Activated gamma-delta T cell treated with Interleukin-2 at 50 U/mL for 16 hours (primary cell): ENCODE results near the gene TNRC6C.

Experiments
- DNase-seq: peaks from one replicate; pipeline ENCODE4 v3.0.0-alpha.2; 2020

The TNRC6C gene

DNA sequence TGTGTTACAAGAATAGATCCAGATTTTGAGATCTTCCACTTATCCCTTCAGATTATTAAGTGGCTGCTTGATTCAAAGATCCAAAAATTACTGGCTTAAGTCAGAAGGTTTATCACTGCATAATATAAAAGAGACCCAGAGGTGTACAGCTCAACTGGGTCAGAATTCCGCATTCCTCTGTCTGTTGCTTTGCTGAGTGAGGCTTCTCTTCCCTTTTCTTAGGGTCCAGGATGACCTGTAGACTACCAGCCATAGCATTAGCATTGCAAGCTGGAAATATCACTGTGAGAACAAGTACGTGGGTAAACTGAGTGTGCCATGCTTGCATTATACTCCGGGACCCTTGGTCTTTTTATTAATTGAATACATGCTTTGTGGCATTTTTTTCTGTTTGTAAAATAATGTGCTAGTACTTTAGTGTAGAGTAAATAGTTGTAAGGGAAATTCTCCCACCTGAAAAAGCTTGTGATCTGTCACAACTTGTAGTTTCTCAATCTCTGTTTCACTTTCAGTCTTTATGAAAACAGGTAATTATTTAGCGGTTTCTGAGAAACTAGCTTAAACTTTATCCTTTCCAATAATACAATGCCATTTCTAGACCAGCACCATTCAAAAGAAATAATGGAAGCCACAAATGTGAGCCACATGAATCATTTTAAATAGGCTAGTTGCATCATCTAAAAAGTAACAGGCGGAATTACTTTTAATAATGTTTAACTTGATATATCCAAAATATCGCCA is 61.6 kb downstream of the TNRC6C start:
- DNase-seq: no peak

DNA sequence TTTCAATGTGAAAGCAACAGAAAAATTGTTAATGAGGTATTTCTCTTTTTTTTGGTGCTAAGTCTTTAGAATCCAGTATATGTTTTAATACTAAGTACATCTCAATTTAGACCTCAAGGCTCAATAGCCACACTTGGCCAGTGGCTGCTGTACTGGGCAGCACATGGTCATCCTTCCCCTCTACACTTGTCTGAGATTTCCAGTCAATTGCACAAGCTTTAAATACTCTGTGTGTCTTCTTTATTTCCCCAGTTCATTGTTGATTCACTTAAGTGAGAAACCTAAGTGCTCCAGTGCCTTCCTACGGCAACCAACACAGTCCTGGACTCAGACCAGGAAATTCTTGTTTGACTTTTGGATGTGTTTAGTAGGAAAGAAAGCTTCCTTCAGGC is 62.2 kb downstream of the TNRC6C start:
- no peak for DNase-seq

DNA sequence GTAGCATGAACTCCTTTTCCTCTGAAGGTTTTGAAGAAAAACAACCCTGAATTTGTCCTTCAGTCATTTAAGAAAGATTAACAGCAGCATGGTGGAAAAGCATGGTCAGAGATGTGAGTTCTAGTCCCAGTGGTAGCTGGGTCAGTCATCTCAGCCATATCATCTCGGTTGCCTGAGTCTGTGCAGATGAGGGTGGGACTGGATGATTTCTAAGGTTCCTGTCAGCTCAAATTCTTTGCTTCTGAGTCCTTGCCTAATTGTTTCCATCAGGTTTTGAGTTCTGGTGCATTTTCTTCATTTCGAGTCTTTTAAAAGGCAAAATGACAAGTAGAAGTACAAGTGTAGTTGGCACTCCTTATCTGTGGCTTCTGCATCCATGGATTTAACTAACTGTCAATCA is 63.9 kb downstream of the TNRC6C start:
- DNase-seq: no peak

DNA sequence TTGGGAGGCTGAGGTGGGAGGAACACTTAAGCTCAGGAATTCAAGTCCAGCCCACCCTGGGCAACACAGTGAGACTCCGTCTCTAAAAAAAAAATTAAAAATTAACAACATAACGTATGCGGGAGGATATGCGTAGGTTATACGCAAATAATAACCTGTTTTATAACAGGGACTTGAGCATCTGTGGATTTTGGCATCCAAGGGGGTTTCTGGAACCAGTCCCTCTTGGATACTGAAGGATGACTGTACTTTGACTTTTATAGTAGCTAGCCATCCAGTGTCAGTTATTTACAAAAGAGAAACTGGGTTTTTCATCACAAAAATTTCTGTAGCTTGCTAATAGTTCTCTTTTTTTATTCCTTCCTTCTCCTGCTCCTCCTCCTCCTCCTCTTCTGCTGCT is 64.5 kb downstream of the TNRC6C start:
- DNase-seq: no peak

DNA sequence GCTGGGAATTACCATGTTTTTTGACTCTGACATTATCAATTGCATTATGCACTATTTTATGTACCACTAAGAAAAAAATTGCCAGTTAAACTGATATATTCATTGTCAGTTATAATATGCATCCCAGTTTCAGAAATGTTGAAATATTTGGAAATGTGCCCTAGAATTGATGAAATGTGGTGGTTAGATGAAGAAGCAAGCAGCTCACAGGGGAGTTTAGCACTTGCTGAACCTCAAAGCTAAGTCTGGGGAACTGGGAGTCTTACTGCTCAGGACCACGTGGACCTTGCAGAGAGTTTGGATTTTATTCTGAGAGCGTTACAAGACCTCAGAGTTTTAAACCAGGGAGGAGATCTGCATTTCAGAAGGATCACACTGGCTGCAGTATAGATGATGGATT is 67.9 kb downstream of the TNRC6C start:
- no peak for DNase-seq

DNA sequence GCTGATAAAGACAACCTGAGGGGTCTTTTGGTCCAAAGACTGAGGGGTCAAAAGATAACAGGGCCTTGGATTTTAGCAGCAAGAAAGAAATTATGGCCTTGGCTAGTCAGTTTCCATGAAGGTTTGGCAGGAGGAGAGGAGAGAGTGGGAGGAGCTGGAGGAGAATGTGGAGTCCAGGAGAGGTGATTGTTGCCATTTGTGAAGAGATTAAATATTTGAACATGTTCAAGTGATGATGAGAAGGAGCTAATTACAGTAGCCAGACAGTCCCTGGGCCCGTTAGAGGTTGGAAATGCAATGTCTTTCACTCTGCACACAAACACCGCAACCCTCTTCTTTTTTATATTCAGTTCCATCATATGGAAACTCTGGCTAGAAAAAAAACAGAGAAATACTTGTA is 68.6 kb downstream of the TNRC6C start:
- no peak for DNase-seq

DNA sequence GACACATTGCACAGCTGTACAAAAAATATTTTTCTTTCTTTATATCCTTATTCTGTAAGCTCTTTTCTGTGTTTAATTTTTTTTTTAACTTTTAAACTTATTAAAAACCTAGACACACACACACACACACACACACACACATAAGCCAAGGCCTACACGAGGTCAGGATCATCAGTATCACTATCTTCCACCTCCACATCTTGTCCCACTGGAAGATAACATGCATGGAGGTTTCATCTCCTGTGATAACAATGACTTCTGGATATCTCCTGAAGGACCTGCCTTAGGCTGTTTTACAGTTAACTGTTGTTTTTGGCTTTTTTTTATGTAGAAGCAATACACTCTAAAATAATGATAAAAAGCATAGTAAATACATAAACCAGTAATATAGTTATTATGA is 71.2 kb downstream of the TNRC6C start:
- no peak for DNase-seq

DNA sequence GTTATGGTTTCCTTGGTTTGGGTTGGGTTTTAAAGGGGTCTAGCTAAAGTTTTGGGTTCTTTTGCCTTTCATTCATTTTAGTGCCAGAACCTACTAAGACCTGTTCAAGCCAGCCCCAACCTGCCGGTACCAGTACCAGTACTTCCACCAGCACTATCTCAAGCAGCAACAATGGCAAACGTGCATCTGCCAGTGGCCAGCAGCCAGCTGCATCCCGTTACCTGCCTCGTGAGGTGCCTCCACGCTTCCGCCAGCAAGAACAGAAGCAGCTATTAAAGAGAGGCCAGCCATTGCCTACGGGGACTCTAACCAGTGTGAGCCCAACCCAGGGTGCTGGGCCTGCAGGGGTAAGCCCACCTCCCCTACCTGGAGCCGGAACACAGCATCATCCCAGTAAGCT is 72.9 kb downstream of the TNRC6C start:
- DNase-seq: no peak

DNA sequence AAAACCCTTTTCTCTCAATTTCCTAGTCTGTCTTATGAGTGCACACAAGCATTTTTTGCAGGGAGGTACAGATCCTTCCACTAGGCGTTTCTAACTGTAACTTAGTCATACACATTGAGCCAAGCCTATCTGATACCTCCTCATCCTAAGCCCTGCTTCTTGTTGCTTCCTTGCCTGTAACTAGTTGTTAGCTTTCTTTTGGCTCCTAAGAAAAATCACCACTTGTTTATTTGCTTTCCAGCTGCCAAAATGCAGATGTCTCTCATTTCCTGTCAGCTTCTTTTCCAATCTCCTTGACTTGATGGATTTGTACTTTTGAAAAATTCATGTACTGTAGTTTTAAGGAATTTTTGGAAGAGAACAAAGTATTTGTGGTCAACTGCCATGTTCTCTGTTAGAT is 73.7 kb downstream of the TNRC6C start:
- DNase-seq: no peak

DNA sequence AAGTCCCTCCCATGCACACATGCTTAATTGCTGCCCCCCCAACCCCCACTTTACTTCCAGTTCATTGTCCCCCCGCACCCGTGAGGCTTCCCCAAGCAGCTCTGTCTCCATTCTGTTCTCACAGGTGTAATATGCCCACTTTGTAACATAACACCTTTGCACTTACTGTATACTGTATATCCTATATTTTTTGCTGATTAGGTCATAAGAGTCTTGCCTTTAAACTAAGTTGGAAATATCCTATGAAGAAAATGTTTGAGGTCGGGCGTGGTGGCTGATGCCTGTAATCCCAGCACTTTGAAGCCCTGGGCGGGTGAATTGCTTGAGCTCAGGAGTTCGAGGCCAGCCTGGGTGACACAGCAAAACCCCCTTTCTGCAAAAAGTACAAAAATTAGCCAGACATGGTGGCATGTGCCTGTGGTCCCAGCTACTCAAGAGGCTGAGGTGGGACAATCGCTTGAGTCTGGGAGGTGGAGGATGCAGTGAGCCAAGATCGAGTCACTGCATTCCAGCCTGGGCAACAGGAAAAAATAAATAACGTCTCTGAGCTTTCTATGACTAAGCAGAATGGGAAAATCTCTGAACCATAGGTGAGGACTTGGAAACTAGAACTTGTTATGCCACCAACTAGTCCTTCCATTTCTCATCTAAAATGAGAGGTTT is 76.1 kb downstream of the TNRC6C start:
- DNase-seq: no peak

DNA sequence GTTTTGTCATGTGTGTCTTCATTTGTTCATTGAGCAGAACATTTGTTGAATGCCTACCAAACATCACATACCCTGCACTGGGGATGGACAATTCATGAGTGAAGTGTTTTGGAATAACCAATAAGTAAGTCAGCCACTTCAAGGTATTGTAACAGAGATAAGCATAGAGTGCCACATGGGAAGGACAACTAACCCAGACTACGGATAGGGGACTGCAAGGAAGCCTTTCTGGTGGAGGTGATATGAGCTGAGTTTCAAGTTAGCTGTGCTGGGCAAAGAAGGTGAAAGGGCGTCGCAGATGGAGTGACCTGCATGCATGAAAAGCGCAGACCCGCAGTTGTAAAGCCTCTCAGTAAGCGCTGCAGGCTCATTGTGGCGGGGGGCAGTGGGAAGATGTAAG is 78.8 kb downstream of the TNRC6C start:
- no peak for DNase-seq

DNA sequence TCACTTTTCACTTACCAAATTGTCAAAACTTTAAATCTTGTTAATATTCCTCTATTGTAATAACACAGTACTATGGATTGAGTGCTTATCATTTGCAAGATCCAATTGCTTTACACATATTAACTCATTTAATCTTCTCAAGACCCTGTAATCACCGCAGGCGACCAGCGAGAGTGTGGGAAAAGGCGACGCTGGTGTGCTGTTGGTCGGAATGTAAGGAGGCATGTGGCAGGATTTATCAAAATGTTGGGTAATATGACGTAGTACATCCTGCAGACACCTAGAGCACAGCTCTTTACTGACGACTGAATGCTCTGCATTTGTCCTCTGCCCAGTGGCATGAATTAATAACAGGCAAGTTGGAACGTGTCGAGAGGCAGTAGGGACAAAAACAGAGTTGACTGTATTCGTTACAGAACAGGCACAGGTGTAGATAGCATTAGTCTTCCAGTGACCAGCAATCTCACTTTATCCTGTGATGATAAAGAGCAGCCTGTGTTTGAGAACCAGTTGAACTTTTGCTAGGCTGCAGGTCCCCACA is 80.3 kb downstream of the TNRC6C start:
- DNase-seq: no peak

DNA sequence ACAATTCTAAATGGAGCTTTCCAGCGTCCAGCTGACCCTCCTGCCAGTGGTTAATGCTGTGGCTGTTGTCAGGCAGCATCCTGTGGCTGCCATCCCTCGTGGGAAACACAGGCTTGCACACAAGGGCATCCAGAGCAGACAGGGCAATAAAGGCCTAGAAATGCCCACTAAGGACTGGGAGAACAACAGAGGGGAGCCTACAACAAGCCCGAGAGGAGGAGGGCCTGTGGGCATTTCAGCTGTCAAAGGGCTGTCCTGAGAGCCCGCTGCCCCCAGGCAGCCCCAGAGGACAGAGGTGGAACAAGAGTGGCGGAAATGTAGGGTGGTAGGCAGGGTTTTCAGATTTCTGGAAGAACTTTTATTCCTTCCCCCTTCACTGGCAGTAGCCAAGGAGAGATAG is 81.1 kb downstream of the TNRC6C start:
- DNase-seq: no peak

DNA sequence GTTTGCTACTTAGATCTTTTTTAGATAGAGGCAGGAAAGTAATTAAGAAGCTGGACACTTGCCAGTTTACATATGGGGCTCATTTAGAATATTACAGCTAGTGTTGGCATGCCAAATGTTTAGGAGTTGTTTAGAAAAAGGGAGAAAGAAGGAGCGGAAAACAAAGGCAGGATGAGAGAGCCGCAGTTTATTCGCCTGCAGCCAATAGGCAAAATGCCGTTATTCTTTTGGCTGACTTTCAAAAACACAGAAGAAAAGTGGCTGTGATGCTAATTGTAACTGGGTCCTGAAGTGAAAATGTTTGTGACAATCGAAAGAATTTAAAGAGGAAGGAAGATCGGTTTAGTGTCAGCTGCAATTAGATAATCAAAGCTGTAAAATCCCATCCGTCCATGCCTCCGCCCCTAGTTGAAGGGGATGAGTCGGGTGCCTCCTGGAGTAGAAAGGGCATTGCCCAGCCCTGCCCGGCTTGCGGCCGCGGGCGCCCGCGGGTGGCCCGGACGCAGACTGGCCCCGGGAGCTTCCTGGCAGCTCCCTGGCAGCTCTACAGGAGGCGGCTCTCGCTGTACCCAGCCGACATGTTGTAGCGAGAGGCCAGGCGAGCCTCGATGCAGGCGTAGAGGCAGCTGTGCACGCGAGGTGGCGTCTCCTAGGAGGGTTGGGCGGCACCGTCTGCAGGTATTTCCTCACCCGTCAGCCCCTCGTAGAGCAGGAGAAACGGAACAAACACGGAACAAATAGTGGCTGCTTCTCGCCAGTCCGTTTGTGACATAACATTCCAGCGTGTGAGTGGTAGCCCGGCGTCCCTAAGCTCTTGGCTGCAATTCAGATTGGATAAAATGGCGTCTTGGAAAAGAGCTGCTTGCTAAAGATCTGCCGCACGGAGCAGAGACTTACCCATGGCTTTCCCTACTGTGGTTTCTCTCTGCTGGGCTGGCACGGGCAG is 82.2 kb downstream of the TNRC6C start:
- DNase-seq: peak; percentile 16

DNA sequence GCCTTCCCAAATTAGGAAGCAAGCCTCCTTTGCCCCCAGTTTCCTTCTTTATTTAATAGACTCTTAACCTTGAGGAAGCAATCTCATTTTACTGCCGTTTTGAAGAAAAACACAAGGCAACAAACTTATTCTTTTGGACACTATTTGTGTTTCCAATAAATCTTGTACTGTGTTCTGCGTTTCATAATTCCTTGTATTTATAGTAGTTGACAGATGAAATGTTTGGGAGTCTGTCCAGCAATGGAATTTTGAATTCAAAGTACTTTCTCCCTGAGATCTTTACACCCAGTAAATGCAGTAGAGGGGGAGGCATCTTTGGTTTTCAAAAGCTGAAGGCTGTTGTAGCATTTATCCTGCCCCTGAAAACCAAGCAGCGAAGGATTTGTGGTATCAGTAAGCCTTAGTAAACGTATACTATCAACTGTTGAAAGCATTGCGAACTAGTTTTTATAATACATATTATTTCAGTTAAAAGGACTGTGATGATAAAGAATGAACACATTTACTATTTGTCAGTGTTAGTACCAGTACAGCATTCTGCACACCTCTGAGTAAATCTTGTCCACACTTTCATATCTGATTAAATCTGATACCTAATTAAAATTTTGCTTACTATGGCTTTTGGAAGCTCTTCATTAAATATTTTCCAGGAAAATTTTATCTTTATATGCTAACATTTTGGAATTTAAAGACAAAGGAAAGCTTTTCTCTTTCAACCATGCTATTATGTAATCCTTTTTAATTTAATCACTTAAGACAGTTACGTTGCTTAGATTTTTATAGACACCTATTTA is 83.1 kb downstream of the TNRC6C start:
- DNase-seq: no peak

DNA sequence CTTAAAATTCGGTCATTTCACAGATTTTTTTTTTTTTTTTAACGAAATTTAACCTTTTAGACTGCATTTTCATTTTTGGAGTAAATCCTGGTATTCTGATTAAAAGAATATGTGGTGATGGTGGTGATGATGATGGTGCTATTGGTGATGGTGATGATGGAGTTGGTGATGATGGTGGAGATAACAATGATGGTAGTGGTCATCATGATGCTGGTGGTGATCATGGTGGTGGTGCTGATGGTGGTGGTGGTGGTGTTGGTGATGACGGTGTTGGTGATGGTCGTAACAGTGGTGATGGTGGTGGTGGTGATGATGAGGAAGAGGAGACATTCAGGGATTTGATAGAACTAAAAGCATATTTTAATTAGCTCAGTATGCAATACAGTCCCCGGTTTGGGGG is 84.0 kb downstream of the TNRC6C start:
- no peak for DNase-seq

DNA sequence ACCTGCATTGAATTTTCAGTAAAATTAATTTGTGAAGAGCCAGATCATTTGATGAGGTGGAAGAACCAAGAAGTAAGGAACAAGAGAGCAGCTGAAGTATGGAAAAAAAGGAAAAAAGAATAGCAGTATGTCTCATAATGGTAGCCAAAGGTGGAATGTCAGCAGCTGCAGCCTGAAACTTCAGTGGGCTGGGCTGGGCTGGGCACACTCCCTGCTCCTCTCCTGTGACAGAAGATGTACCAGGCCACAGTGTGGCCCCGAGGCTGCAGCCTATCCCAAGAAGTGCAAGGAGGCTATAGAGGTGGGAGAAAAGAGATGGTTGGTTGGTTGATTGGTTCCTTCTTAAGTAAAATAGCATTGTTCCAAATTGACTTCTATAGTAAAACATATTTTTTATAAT is 84.5 kb downstream of the TNRC6C start:
- no peak for DNase-seq

DNA sequence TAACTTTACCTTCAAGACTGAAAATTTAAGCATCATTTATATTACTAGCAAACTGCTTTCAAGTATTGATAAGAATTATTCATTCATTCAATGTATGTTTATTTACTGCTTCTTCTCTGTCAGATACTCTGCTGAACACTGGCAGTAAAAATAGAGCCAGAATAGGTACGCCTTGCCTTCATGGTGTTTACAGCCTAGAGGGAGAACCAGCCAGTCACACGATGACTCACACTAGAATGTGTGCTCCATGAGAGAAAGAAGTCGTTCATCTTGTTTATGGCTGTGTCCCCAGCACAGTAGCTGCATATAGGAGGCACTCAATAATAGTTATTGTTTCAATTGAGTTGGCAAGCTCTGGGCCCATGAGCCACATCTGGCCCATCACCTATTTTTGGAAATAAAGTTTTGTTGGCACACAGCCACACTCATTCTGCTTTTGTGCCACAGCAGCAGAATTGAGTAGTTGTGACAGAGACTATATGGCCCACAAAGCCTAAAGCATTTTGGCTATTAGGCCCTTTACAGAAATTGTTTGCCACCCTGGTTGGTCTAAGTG is 85.9 kb downstream of the TNRC6C start:
- DNase-seq: no peak

DNA sequence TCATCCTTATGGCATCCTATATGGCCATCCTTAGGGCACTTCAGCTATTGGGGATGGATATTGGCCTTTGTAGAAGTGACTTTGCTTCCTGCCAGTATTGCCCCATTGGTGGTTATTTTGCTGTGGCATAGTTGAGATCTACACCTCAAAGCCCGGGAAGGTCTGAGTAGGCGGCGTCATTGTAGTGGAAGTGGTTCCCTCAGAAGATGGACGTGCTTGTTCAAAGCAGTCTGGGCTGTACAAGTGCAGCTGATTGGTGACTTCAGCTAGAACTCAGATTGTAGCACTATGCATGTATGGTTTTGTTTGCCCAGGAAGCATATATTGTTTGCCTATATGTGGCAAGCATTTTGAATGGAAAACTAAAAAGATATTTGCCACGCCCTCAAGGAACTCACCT is 86.8 kb downstream of the TNRC6C start:
- no peak for DNase-seq

DNA sequence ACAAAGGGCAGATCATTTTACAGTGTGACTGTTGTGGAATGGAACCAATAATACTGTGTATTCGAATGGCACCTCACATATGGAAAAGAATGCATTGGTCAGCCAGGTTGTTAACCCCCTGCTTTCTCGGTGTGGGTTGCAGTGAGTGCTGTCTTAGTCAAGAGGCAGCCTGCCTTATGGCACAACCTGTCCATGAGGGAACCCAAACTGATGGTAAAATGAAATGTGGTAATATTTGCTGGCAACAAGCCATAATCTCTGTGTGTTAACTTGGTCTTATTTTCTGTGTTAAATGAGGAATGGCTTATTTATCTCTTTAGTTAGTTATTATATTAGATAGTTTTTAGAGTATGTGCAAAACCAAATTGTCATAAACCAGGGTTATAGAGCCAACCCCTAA is 88.4 kb downstream of the TNRC6C start:
- no peak for DNase-seq

DNA sequence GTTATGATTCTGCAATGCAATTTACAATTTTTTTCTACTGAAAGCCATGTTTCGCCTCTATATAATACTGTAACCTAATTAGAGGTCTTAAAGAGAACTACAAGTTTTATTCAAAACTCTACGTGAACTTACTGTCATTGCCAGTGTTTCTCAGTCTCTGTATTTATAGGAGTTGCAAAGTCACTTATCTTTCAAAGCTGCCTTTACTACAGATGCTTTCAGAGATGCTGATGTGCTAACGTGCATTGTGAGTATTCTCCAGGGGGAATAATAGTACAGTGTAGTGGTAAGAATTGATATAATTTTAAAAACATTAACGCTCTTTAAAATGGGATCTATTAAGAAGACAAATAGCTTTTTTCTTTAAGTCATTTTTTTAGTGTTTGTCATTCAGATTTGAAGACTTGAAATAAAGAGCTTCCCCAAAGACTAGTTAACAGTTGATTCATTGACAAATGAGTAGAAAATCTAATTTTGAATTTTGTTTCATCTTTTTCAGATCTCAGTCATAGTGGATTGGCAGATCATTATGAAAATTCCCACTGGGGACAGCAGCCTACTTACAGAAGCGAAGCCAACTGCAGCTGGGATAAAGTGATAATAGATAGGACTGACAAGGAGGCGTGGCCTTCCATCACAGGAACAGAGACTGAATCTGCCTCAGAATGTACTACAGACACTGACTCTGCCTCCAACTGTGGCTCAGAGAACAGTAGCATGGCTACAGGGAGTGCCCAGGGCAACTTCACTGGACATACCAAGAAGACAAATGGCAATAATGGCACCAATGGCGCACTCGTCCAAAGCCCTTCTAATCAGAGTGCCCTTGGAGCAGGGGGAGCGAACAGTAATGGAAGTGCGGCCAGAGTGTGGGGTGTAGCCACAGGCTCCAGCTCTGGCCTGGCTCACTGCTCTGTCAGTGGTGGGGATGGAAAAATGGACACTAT is 90.1 kb downstream of the TNRC6C start:
- no peak for DNase-seq
